ENCODE measurements around the gene TAMALIN.

DNA sequence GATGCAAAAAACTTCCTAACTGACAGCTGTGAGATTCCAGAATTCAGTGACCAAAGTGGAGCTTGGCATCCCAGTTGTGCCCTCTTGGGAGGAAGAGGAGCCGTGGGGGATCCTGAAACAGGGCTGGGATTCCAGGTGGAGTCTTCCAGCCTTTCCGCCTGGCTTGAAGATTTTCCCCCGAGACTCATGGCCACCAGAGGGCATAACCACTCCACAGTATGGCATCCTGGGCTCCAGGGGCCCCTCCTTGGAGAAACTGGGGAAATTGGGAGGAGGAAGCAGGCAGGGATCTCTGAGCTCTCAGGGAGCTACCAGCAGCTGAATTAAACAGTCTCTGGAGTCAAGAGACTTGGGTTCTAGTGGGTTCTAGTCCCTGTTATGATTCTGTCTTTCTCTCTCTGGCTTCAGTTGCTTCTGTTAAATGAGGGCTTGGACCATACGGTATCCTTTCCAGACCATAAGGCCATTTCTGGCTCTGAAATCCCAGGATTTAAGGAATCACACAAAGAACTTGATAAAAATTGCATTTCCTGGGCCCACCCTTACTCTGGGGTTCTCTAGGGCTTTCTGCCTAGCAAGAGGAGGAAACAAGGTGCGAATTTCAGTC, 2.6 kb upstream of the TAMALIN start:
- TF ChIP-seq CTCF (IDR thresholded peaks at IDR 0.05; ENCODE audit: low read length) (peak; percentile 58), EZH2 (optimal IDR thresholded peaks at IDR 0.05; ENCODE audit: low read depth, low read length) (no peak), EZH2phosphoT487 (IDR thresholded peaks at IDR 0.05; ENCODE audit: low read length) (no peak)

Measured in MM.1S (cell line).